ENCODE data around the gene NOD1.
"Not testable (repeated sequence)": the region's sequence is repeated elsewhere in the genome, so short reads cannot be mapped to it uniquely, and the experiment has no call there.

- TF ChIP-seq, protein P1, sequence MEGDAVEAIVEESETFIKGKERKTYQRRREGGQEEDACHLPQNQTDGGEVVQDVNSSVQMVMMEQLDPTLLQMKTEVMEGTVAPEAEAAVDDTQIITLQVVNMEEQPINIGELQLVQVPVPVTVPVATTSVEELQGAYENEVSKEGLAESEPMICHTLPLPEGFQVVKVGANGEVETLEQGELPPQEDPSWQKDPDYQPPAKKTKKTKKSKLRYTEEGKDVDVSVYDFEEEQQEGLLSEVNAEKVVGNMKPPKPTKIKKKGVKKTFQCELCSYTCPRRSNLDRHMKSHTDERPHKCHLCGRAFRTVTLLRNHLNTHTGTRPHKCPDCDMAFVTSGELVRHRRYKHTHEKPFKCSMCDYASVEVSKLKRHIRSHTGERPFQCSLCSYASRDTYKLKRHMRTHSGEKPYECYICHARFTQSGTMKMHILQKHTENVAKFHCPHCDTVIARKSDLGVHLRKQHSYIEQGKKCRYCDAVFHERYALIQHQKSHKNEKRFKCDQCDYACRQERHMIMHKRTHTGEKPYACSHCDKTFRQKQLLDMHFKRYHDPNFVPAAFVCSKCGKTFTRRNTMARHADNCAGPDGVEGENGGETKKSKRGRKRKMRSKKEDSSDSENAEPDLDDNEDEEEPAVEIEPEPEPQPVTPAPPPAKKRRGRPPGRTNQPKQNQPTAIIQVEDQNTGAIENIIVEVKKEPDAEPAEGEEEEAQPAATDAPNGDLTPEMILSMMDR (IDR thresholded peaks at IDR 0.05): not testable (repeated sequence)
- TF ChIP-seq POLR2AphosphoS5 (IDR thresholded peaks at IDR 0.05; ENCODE audit: low read depth, low read length): not testable (repeated sequence)
Observed at GRCh38 chr7:30481416-30481815, 2.8 kb upstream of the NOD1 start.
